Measurements from ENCODE around the gene AUTS2. TPM values are rescaled to one million over a fixed set of nuclear protein-coding genes. Genes with fewer than 3 reads are reported as not detected.

The AUTS2 gene
- total RNA-seq, 1 experiment from 2014 or later: 7.4 TPM

DNA sequence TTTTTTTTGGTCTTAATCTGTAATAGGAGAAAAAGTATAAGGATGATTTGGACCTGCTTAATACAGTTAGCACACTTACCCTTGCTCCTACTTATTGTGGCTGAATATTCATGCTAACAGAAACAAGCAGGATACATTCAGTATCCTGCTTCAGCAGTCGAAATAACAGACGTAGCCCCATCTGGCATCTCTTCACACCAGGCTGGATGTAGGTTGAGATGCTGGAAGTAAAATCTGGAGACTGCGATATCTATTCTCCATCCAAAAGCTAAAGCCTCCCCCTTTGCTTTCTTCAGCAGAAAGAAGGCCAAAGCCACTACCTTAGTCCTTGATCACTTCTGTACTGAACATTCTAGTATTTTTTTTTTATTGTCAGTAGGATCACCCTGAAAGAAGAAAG, 537.4 kb downstream of the AUTS2 start:
- DNase-seq (ENCODE audit: extremely low read depth, low read depth): no peak

DNA sequence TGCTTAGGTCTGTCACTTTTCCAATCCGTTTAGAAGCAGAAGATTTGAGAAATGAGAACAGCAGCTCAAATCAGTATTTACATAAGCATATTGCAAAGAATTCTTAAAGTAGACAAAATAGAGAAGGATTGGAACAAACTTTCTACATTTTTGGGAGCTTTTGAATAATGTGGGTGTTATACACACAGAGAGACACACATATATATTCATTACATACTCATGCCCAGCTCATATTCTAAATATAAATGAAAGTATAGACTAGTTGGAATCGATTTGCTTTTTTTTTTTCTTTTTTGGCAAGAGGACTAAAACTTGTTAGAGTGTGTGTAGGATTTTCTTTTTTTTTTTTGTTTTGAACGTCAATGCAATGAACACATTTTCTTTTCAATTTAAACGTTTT, 538.9 kb downstream of the AUTS2 start:
- no peak for DNase-seq (ENCODE audit: extremely low read depth, low read depth)

DNA sequence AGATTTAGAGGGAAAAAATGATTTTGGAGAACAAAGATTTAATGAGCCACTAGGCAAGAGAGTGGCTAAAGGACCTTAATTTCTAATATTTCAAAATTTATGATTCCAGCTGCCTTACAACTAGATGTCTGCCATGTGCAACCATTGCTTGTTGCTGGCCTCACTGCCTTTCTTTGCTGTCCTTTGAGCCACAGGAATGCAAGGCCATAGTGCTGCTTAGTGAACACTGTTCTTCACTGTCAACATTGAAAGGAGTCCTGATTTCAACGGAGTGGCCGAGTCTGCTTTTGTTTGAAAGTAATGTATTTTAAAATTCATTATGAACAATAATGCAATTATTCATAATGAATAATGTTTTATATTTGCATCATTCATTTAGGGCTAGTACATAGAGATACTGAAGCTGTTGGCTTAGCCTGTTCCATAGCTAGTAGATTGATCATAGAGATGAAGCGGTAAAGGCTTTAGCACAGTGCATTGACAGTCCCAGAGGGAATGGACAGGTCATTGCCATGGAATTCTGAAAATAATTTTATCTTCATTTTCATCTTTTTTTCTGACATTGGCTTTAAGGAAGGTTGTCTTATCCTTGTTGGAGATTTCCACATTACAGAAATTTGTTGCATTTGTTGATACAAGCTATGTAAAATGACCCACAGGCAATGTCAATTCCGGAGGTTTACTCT, 544.1 kb downstream of the AUTS2 start:
- no peak for DNase-seq (ENCODE audit: extremely low read depth, low read depth)

DNA sequence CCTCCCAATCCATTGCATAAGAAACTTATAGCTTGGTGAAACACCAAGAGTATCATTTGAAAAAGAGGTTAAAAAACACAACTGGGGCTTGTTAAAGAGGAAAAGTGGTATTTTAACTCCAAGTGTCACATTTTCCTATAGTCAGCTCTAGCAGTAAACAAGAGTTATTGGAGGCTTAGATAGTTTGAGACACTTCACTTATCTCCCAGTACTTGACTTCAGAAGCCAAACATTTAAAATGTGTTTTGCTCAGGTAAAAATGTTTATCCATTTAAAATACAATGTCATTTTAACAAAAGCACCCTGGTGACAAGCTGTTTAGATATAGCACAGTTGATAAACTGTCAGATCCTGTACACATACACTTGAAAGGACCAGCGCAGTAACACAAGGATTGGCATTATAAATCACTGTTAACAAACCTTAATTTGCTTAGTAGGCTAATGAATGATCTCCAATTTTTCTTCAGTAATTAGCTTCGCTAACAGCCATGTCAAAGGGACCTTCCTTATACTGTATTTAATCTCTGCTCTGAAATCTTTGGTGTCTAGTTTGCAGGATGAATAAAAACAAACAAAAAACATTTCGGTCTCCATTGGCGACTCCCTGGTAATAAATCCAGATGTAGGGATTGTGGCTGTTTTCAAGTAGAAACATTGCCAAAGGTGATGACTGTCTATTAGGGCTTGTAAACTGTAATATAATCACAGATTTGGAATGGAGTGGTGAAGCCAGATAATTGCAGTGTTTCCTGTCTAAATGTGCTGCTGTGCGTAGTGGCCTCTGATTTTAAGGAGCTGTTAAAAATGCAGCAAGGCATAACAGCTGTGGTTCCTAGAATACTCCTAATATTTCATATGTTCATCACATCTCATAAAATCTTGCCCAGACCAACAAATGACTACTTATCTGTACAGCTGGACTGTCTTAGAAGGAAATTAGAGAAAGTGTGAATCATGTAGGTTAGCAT, 545.1 kb downstream of the AUTS2 start:
- DNase-seq (ENCODE audit: extremely low read depth, low read depth): no peak

DNA sequence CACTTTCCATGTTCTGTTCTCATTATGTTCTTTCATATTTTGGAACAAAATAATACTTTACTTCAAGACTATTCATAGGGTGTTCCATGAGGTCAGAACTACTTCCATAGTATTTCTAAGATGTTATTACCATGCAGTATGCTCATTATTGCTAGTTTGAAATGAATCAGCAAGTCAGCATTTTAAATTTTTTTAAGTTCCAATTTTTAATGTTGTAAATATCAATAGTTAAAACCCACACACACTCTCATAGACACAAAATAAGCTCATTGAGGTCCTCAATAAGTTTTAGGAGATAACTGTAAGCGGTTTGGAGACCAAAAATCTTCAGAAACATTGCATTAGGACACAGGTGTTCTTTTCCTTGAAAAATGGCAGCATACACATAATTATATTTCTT, 550.7 kb downstream of the AUTS2 start:
- DNase-seq (ENCODE audit: extremely low read depth, low read depth): no peak

DNA sequence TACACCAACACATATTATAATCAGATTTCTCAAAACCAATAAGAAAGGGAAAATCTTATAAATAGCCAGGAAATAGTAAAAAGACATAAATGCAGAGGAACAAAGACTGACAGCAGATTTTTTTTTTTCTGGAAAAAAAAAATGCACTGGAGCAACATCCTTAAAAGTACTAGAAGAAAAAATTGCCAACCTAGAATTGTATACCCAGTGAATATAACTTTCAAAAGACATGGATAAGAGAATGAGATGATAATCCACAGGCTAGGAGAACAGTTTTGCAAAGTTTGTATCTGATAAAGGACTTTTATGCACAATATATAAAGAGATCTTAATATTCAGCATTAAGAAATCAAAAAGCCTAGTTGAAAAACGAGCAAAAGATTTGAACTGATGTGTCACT, 554.0 kb downstream of the AUTS2 start:
- no peak for DNase-seq (ENCODE audit: extremely low read depth, low read depth)

DNA sequence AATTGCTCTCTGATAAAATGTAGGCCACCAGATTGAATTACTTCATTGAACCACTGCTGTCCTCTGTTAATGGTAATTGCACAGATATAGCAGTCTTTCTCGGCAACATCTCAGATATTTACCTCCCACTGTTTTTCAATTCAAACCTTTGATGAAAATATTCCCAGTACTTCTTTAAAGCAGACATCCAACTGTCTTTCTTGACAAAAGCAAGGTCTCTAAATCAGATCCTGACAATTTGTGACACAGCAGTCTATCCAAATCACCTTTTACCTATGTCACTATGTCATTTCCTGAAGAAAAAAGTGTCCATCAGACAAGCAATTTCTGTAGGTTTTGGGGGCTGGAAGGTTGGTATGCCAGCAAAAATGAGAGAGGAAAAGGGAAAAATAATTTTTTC, 555.7 kb downstream of the AUTS2 start:
- DNase-seq (ENCODE audit: extremely low read depth, low read depth): no peak

DNA sequence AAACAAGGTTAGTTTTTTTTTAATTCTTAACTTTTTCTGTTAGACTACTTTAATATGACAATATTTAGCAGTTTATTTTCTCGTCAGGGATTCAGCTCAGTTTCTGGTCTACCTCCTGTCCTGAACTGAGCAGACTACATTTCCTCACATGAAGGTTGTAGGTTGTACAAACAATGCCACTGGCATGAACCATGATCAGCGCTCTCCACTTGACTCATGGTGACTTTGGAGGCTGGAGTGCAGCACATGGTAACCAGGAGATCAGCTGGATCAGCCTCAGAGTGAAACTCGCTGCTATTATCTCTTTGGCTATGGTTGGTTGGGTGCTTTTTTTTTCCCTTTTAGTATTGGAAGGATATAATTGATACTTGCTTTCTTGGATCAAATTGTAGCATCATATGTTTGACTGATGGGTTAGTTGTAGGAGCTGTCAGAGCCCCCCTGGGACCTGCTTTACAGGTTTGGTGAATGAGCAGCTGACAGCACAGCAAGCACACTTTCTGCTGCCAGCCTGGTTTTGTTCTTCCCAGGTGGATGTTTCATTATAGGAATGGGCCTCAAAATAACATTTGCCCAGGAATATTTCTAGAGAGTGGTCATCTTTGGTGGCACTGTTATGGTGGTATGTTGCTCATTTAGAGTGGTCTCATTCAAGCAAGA, 556.4 kb downstream of the AUTS2 start:
- DNase-seq (ENCODE audit: extremely low read depth, low read depth): no peak

DNA sequence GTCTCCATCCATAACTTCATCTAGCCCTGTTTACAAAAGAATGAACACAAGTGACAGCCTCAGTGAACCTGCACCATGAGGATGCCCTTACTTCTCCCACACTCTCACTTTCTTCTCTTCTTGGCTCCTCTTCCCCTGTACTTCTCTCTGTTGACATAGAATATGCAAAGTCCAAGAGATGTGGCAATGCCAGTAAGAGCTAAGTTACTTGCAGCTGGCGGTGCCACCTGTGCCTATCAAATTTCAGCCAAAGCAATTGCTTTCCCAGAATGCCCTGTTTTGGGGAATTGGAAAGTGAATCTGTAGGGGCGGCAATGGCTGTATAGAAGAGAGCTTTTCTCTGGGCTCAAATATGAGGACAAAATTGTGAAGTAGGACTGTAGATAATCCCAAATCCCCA, 557.8 kb downstream of the AUTS2 start:
- no peak for DNase-seq (ENCODE audit: extremely low read depth, low read depth)

DNA sequence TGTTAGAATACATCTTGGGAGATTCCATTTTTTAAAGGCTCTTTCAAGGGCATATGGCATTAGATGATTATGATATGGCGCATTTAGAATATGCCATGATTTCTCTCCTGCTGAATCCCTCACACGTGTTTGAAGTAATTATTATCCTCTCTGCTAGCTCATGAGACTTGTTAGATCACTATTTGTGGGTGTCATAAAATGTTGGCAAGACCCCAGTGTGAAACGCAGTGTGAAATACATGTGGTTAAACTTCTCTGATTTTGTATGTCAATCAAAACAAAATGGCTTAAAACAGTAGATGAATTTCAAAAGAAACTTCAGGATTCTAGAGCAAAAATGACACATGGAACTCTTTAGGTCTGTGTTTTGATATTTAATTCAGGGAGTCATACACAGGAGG, 560.8 kb downstream of the AUTS2 start:
- no peak for DNase-seq (ENCODE audit: extremely low read depth, low read depth)

DNA sequence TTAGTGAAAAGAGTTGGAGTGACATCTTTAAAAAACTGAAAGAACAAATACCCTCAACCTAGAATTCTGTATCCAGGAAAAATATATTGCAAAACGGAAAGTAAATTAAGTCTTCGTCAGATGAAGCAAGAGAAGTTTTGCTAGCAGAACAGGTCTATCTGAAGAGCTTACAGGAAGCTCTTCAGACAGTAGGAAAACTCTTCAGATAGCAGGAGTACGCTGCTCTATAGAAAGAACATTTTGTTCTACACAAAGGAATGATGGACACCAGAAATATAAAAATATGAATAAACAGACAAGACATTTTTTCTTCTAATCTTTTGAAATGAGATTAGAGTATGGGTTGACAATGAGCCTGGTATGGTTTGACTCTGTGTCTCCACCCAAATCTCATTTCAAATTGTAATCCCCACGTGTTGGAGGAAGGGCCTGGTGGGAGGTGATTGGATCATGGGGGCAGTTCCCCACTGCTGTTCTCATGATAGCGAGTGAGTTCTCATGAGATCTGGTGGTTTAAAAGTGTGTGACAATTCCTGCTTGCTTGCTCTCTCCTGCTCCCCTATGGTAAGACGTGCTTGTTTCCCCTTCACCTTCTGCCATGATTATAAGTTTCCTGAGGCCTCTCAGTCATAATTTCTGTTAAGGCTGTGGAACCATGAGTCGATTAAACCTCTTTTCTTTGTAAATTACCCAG, 567.3 kb downstream of the AUTS2 start:
- DNase-seq (ENCODE audit: extremely low read depth, low read depth): no peak

DNA sequence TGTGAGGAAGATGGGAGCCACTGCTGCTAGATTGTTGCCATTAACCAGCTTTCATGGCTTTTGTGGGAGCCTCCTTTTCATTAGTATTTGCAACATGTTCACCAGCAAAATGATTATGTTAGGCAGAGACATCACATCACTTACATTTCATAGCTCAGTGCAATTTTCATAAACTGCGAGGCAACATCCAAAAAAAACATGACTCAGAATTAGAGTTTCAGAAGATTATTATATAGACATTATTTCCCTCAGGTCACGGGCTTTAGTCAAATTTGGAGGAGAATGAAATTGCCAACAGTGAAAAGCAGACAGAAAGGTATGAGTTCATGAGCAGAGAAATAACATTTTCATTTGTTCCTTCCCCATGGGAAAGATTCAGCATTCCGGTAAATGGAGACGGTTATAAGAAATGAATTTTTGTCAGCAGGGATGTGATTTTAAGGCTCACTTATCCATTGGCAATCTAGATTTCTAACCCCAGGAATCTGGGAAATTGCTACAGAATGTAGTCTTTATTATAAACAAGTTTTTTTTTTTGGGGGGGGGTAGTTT, 573.2 kb downstream of the AUTS2 start:
- no peak for DNase-seq (ENCODE audit: extremely low read depth, low read depth)

DNA sequence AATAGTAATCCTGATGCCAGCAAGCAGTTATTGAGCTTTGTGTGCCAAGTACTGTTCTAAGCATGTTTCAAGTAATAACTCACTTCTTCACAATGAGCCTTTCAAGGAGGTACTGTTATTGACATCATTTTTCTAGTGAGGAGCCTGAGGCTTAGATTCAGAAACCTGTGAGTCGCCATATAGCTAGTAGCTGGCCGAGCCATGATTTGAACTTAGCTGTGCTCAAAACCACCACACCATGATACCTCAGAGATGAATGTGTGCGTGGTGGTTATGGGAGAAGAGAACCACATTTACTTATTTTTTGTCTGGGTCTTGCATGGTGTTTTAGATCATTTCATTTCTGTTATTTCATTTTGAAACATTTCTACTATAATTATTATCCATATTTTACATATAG, 578.9 kb downstream of the AUTS2 start:
- DNase-seq (ENCODE audit: extremely low read depth, low read depth): no peak

DNA sequence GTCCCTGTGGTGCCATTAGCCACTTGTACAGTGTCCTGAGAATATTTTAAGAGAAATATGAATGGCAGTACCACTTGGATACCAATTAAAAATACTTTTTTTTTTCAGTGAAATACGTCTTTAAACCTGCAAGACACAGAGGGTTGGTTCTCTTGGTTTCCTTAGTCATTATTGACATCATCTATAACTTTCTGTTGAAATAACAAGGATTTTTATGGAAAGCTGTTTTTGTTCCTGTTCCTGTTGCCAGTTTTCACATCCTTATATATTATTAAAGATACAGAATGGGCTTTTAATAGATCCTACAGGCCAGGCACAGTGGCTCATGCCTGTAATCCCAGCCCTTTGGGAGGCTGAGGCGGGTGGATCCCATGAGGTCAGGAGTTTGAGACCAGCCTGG, 579.9 kb downstream of the AUTS2 start:
- DNase-seq (ENCODE audit: extremely low read depth, low read depth): no peak

DNA sequence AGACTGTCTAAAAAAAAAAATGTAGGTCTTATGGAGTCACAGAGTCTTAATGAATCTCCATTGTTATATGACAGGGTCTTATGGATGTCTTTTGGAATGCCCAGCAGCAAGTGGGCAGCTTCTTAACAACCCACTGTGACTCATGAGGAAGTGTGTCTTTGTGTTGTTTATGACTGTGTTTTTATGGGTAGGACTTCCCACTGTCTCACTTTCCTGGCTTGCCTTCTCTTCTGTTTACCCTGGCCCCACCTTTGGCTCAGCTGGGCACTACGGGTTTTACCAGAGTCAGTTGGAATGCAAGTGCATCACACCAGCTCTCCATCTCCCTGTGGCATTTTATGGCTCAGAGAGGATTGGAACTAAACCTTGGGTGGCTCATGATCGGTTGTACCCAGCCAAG, 580.5 kb downstream of the AUTS2 start:
- DNase-seq (ENCODE audit: extremely low read depth, low read depth): no peak

DNA sequence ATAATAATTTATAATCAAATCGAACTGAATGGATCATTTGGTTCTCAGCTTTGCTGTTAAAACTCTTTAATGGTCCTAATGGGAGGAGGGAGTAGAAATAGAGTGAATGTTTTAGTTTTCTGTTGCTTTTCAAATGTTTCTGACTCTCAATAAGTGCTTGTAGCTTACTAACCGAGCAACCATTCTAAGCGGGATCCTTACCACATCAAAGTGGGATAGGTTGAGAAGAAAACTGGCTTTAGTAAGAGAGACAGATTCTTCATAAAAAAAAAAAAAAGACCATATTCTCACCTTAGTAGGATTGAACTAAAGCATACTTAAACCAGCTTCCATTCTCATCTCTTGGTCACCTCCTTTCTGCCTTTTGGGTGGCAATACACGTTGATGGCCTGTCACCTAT, 584.2 kb downstream of the AUTS2 start:
- no peak for DNase-seq (ENCODE audit: extremely low read depth, low read depth)

DNA sequence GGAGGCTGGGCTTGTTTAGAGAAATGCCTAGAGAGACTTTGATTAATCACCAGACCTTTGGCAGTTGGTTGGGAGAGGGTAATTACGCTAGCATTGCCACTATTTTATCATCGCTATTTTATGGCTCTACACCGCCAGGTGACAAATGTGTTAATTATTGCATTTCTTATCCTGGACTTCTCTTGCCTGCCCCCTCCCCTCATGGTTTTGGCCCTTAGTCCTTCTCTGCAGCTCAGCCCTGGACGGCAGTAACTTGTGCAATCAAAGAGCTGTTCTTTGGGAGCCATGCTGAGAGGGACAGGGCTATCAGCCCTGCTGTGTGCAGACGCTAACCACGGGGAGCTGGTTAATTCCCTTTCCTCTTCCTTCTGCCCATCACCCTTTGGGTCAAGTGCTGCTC, 585.0 kb downstream of the AUTS2 start:
- DNase-seq (ENCODE audit: extremely low read depth, low read depth): no peak

DNA sequence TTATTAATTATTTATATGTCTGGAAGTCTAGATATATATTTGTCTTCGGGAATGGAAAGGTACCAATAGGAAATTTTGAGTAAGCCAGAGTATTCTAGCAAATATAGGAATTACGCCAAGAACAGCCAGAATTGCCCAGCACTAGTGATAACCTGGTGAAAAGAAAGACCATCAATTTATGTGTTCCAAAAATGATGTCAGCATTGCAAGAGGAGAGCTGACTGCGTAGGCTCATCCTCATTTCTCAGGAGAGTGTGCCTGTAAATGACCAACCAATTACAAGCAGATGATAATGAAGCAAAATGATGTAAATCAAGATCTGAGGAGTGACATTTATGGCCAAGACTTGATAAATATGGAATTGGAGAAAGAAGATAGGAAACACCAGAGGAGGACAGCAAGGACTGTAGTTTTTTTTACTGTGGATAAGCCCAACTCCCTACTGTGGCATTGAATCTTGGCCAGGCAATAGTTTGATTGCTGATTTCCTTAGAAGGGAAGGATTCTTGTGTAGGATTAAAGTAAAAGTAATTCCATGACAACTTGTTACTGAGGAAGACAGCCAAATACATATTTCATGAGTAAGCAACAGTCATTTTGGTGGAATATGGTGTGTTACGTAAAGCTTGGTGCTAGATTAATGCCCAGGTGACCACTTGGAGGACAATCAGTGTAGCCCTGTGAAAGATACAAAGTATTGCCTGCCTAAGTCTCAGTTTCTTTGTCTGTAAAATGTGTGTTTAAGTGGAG, 590.8 kb downstream of the AUTS2 start:
- DNase-seq (ENCODE audit: extremely low read depth, low read depth): no peak

DNA sequence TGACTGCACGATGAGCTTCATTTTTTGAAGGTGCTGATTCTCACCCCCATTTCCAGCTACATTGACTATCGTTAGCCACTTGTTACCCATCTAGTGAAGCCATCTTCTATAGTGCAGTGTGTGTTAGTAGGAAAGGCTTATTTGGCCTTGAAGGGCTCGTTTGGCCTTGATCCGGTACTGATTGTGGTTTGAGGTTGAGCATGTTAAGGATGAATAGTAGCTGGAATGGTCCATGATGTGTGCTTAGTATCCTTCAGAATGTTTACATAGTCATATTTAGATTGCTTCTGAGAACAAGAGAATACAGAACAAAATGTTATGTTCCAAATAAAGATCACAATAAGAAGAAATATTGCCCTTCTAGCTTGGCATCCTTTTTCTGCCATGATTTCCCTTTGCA, 591.5 kb downstream of the AUTS2 start:
- no peak for DNase-seq (ENCODE audit: extremely low read depth, low read depth)

DNA sequence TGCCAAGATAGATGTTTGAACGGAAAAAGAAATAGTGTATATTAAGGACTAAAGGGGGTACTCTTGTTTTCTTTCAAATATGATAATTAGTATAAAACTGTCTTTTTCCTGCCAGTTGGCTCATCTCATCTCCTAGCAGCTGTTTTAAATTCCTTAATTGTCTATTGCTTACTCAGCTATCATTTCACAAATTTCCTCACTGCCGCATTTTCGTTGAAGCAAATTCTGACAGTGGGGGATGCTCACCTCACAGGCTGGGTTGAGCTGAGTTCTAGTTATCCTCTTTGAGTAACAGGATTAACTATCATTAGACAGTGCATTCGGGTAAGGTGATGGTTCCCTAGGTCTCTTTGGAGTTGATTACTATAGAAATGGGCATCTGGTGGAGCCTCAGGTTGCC, 592.0 kb downstream of the AUTS2 start:
- DNase-seq (ENCODE audit: extremely low read depth, low read depth): no peak

Measured in NCI-H460 (cell line).